Smooth muscle cell (in vitro differentiated cells): ENCODE results near the gene BIRC7. TPM values are rescaled to one million over a fixed set of nuclear protein-coding genes. Genes with fewer than 3 reads are reported as not detected.

Experiments
- DNase-seq: peaks from one replicate; lab custom pipeline; 2025; ENCODE audit not compliant: unreplicated experiment; lab: John Stamatoyannopoulos, UW
- H2AFZ ChIP-seq: fragments of 200-600 bp; sonication (generic); 2 replicates; pipeline ENCODE4 v1.6.0; 2016; ENCODE audit warnings: antibody characterized with exemption, low read depth, mild to moderate bottlenecking
- H3F3A ChIP-seq: fragments of 200-600 bp; sonication (generic); 2 replicates; pipeline ENCODE4 v1.6.0; 2017; ENCODE audit warnings: antibody characterized with exemption, low read depth
- H3K27ac ChIP-seq: fragments of 200-600 bp; sonication (generic); 2 replicates; pipeline ENCODE4 v1.5.1; 2016; ENCODE audit warnings: low read depth, mild to moderate bottlenecking
- H3K27me3 ChIP-seq: fragments of 200-600 bp; sonication (generic); 2 replicates; pipeline ENCODE4 v1.6.1; 2016; ENCODE audit warnings: low read depth, mild to moderate bottlenecking
- H3K36me3 ChIP-seq: fragments of 200-600 bp; sonication (generic); 2 replicates; pipeline ENCODE4 v1.5.1; 2016; ENCODE audit warnings: low read depth
- H3K4me1 ChIP-seq: fragments of 200-600 bp; sonication (generic); 2 replicates; pipeline ENCODE4 v1.5.1; 2016; ENCODE audit warnings: low read depth
- H3K4me2 ChIP-seq: fragments of 200-600 bp; sonication (generic); 2 replicates; pipeline ENCODE4 v1.6.0; 2016; ENCODE audit warnings: mild to moderate bottlenecking
- H3K4me3 ChIP-seq: fragments of 200-600 bp; sonication (generic); 2 replicates; pipeline ENCODE4 v1.5.1; 2016; ENCODE audit warnings: mild to moderate bottlenecking
- H3K79me2 ChIP-seq: fragments of 200-600 bp; sonication (generic); 2 replicates; pipeline ENCODE4 v1.6.0; 2016; ENCODE audit warnings: low read depth, mild to moderate bottlenecking
- H3K9ac ChIP-seq: fragments of 200-600 bp; sonication (generic); 2 replicates; pipeline ENCODE4 v1.6.0; 2016; ENCODE audit warnings: low read depth
- H3K9me3 ChIP-seq: fragments of 200-600 bp; sonication (generic); replicated peaks from 2 replicates; pipeline ENCODE4 v1.5.1; 2016; ENCODE audit warnings: low read depth
- H4K20me1 ChIP-seq: fragments of 200-600 bp; sonication (generic); 2 replicates; pipeline ENCODE4 v1.6.0; 2016; ENCODE audit warnings: low read depth
- CTCF ChIP-seq: fragments of 200-600 bp; sonication (generic); IDR thresholded peaks from 2 replicates; pipeline ENCODE4 v1.5.1; 2017; ENCODE audit warnings: borderline replicate concordance, mild to moderate bottlenecking, antibody characterized with exemption; ENCODE audit not compliant: insufficient read depth, poor library complexity, severe bottlenecking
- whole genome bisulfite sequencing: methylation state at CpG from one replicate; pipeline ENCODE4 v1.1.7; 2016; ENCODE audit warnings: low lambda C conversion rate; 5-methylcytosine and 5-hydroxymethylcytosine counted together
- polyA plus RNA-seq: library from polyadenylated mRNA; unstranded; fragments of >200 nt; fragmentation: Nextera tagmentation; extraction: Ambion mirVana; gene quantifications from 2 replicates; pipeline ENCODE4 v1.2.1, GENCODE V29; 2016
- total RNA-seq: library from RNA; depleted of rRNA; stranded (reverse); fragments of >200 nt; gene quantifications from 2 replicates; pipeline ENCODE4 v1.2.3, GENCODE V29; 2014

Gene BIRC7
- total and polyA plus RNA-seq, 2 experiments from 2014 or later: 5.8 to 10.9 TPM

GRCh38 chr20:63238514-63239125 lies 2.9 kb downstream of the BIRC7 start:
- TF ChIP-seq CTCF: no peak
- Histone ChIP-seq H3F3A (peaks cover under 1% of the 10 kb centered on the region), H4K20me1 (no peaks in the 10 kb centered on the region), H3K27ac (no peak overlapping the region), H3K27me3 (no peaks in the 10 kb centered on the region), H3K9ac (no peak overlapping the region), H3K79me2 (no peaks in the 10 kb centered on the region), H3K4me2 (no peak overlapping the region), H3K36me3 (no peaks in the 10 kb centered on the region), H3K4me1 (peaks cover 16% of the 10 kb centered on the region), H3K4me3 (no peak overlapping the region), H3K9me3 (no peaks in the 10 kb centered on the region), H2AFZ (no peak overlapping the region)
- DNase-seq: no peak
- 80% methylated on average over 16 of the region's 16 CpGs for WGBS

GRCh38 chr20:63239431-63239830 lies 3.7 kb downstream of the BIRC7 start:
- no peak overlapping the region for H3K4me2 ChIP-seq
- H3K36me3 ChIP-seq: no peaks in the 10 kb centered on the region
- no peak overlapping the region for H3K27ac ChIP-seq
- H3K4me1 ChIP-seq: peaks cover 13% of the 10 kb centered on the region
- H3K9me3 ChIP-seq: no peaks in the 10 kb centered on the region
- H3K9ac ChIP-seq: no peak overlapping the region
- no peaks in the 10 kb centered on the region for H3F3A ChIP-seq
- 94% methylated on average over 30 of the region's 30 CpGs for WGBS
- H3K27me3 ChIP-seq: no peaks in the 10 kb centered on the region
- H4K20me1 ChIP-seq: no peaks in the 10 kb centered on the region
- TF ChIP-seq CTCF: no peak
- H3K79me2 ChIP-seq: no peaks in the 10 kb centered on the region
- no peak for DNase-seq
- no peak overlapping the region for H2AFZ ChIP-seq
- H3K4me3 ChIP-seq: no peak overlapping the region

GRCh38 chr20:63240004-63240403 lies 4.3 kb downstream of the BIRC7 start:
- Histone ChIP-seq H3K4me3 (no peak overlapping the region), H4K20me1 (no peaks in the 10 kb centered on the region), H2AFZ (no peak overlapping the region), H3K79me2 (no peaks in the 10 kb centered on the region), H3K9me3 (no peaks in the 10 kb centered on the region), H3K4me1 (peaks cover 13% of the 10 kb centered on the region), H3K27me3 (no peaks in the 10 kb centered on the region), H3K36me3 (no peaks in the 10 kb centered on the region), H3K9ac (no peak overlapping the region), H3K4me2 (no peak overlapping the region), H3K27ac (no peak overlapping the region), H3F3A (no peaks in the 10 kb centered on the region)
- TF ChIP-seq CTCF: no peak
- no peak for DNase-seq
- WGBS: 87% methylated on average over 11 of the region's 11 CpGs

GRCh38 chr20:63241272-63241671 lies 5.6 kb downstream of the BIRC7 start:
- H3K9ac ChIP-seq: no peak overlapping the region
- peaks cover 3% of the 10 kb centered on the region for H3K4me1 ChIP-seq
- H4K20me1 ChIP-seq: no peaks in the 10 kb centered on the region
- H2AFZ ChIP-seq: no peak overlapping the region
- H3K27me3 ChIP-seq: no peaks in the 10 kb centered on the region
- TF ChIP-seq CTCF: no peak
- DNase-seq: no peak
- H3K9me3 ChIP-seq: no peaks in the 10 kb centered on the region
- no peaks in the 10 kb centered on the region for H3K79me2 ChIP-seq
- no peak overlapping the region for H3K27ac ChIP-seq
- WGBS: 91% methylated on average over 10 of the region's 11 CpGs
- no peaks in the 10 kb centered on the region for H3K36me3 ChIP-seq
- no peak overlapping the region for H3K4me3 ChIP-seq
- no peak overlapping the region for H3K4me2 ChIP-seq
- H3F3A ChIP-seq: no peaks in the 10 kb centered on the region
